ENCODE measurements around the gene TTI1.

TTI1 gene

GRCh38 chr20:37958856-37959520 is 74.3 kb downstream of the TTI1 start:
- no peak for DNase-seq

- no peak for DNase-seq
Observed at GRCh38 chr20:37956107-37956585, 77.1 kb downstream of the TTI1 start.

- DNase-seq = no peak
Observed at GRCh38 chr20:37955511-37955910, 77.7 kb downstream of the TTI1 start.

GRCh38 chr20:37954626-37955025 is 78.6 kb downstream of the TTI1 start:
- DNase-seq = no peak

- DNase-seq = no peak
Observed at GRCh38 chr20:37954190-37954589, 79.1 kb downstream of the TTI1 start.

- DNase-seq = no peak
Observed at GRCh38 chr20:37948956-37949355, 84.3 kb downstream of the TTI1 start.

GRCh38 chr20:37947943-37948342 is 85.3 kb downstream of the TTI1 start:
- no peak for DNase-seq

- no peak for DNase-seq
Observed at GRCh38 chr20:37946946-37947345, 86.3 kb downstream of the TTI1 start.

- no peak for DNase-seq
Observed at GRCh38 chr20:37945091-37945547, 88.1 kb downstream of the TTI1 start.

- no peak for DNase-seq
Observed at GRCh38 chr20:37944456-37944981, 88.7 kb downstream of the TTI1 start.

GRCh38 chr20:37943501-37944455 is 89.5 kb downstream of the TTI1 start:
- DNase-seq = no peak

- DNase-seq = no peak
Observed at GRCh38 chr20:37943033-37943432, 90.2 kb downstream of the TTI1 start.

- DNase-seq = no peak
Observed at GRCh38 chr20:37941992-37942391, 91.3 kb downstream of the TTI1 start.

- no peak for DNase-seq
Observed at GRCh38 chr20:37941332-37941731, 91.9 kb downstream of the TTI1 start.

- no peak for DNase-seq
Observed at GRCh38 chr20:37940858-37941257, 92.4 kb downstream of the TTI1 start.

GRCh38 chr20:37939701-37940560 is 93.3 kb downstream of the TTI1 start:
- no peak for DNase-seq

GRCh38 chr20:37938954-37939353 is 94.3 kb downstream of the TTI1 start:
- no peak for DNase-seq

GRCh38 chr20:37938181-37938750 is 95.0 kb downstream of the TTI1 start:
- DNase-seq = no peak

- no peak for DNase-seq
Observed at GRCh38 chr20:37937686-37938085, 95.6 kb downstream of the TTI1 start.

- no peak for DNase-seq
Observed at GRCh38 chr20:37936451-37936850, 96.8 kb downstream of the TTI1 start.

GRCh38 chr20:37936041-37936440 is 97.2 kb downstream of the TTI1 start:
- DNase-seq = no peak

GRCh38 chr20:37935435-37935834 is 97.8 kb downstream of the TTI1 start:
- DNase-seq = no peak

All from T-helper 9 cell (primary cell).